ENCODE data around the gene SOWAHA.

GRCh38 chr5:132828846-132829494, 15.9 kb downstream of the SOWAHA start:
- TF ChIP-seq CTCF (IDR thresholded peaks at IDR 0.05) (no peak), EZH2 (IDR thresholded peaks at IDR 0.05) (no peak), EZH2phosphoT487 (IDR thresholded peaks at IDR 0.05) (no peak)
